HepG2 (cell line): ENCODE data around the gene STEAP3. TPM values are rescaled to one million over a fixed set of nuclear protein-coding genes. Genes with fewer than 3 reads are reported as not detected.

Source experiments
- AKNA ChIP-seq: sonication (generic); formaldehyde crosslinking; IDR thresholded peaks from 2 replicates; pipeline ENCODE4 v1.4.0; 2020; ENCODE audit warnings: missing genetic modification reagents, borderline replicate concordance
- BORCS8-MEF2B ChIP-seq: sonication (generic); formaldehyde crosslinking; IDR thresholded peaks from 2 replicates; pipeline ENCODE4 v1.8.0; 2022; ENCODE audit warnings: mild to moderate bottlenecking, missing genetic modification reagents
- CBX5 ChIP-seq: sonication (generic); formaldehyde crosslinking; IDR thresholded peaks from 2 replicates; pipeline ENCODE4 v1.4.0; 2020; ENCODE audit warnings: missing genetic modification reagents, borderline replicate concordance
- FOXM1 ChIP-seq: sonication (generic); formaldehyde crosslinking; IDR thresholded peaks from 2 replicates; pipeline ENCODE4 v1.5.0; 2020; ENCODE audit warnings: missing genetic modification reagents
- IRF2 ChIP-seq: IDR thresholded peaks from 2 replicates; pipeline ENCODE4 v1.6.1; 2018; ENCODE audit warnings: missing genetic modification reagents, missing compliant biosample characterization
- KDM2A ChIP-seq: sonication (generic); formaldehyde crosslinking; IDR thresholded peaks from 2 replicates; pipeline ENCODE4 v1.4.0; 2020; ENCODE audit warnings: low read depth, missing genetic modification reagents, borderline replicate concordance
- MXD3 ChIP-seq: IDR thresholded peaks from 2 replicates; pipeline ENCODE4 v1.6.1; 2016; ENCODE audit warnings: mild to moderate bottlenecking, missing biosample characterization, missing genetic modification reagents
- PAF1 ChIP-seq: IDR thresholded peaks from 2 replicates; pipeline ENCODE4 v1.6.1; 2016; ENCODE audit warnings: missing genetic modification reagents, missing compliant biosample characterization
- RFXAP ChIP-seq: sonication (generic); formaldehyde crosslinking; IDR thresholded peaks from 2 replicates; pipeline ENCODE4 v1.4.0; 2020; ENCODE audit warnings: missing genetic modification reagents, borderline replicate concordance
- SOX6 ChIP-seq, 2 experiments: fragments of 450-650 bp in 1 of 2; sonication (generic) in 1 of 2; formaldehyde crosslinking in 1 of 2; IDR thresholded peaks; 2 replicates each; pipeline versions ENCODE4 v1.4.0 to v1.6.1; 2017 to 2020; ENCODE audit warnings: antibody characterized with exemption in 1 of 2, mild to moderate bottlenecking in 1 of 2, missing genetic modification reagents in 1 of 2
- SP140L ChIP-seq: sonication (generic); formaldehyde crosslinking; IDR thresholded peaks from 2 replicates; pipeline ENCODE4 v1.4.0; 2020; ENCODE audit warnings: missing genetic modification reagents, borderline replicate concordance
- ZBTB7A ChIP-seq: sonication (generic); formaldehyde crosslinking; IDR thresholded peaks from 2 replicates; pipeline ENCODE4 v1.8.0; 2022; ENCODE audit warnings: mild to moderate bottlenecking, missing genetic modification reagents
- ZMAT3 ChIP-seq: sonication (generic); formaldehyde crosslinking; conservative IDR thresholded peaks from 2 replicates; pipeline ENCODE4 v1.7.0; 2021; ENCODE audit warnings: missing genetic modification reagents
- ZNF441 ChIP-seq: sonication (generic); formaldehyde crosslinking; IDR thresholded peaks from 2 replicates; pipeline ENCODE4 v1.7.0; 2021; ENCODE audit warnings: missing genetic modification reagents, borderline replicate concordance
- ZNF574 ChIP-seq: sonication (generic); formaldehyde crosslinking; IDR thresholded peaks from 2 replicates; pipeline ENCODE4 v1.4.0; 2020; ENCODE audit warnings: missing genetic modification reagents
- ZNF614 ChIP-seq: IDR thresholded peaks from 2 replicates; pipeline ENCODE4 v1.6.1; 2018; ENCODE audit warnings: missing biosample characterization, missing genetic modification reagents, inconsistent platforms, borderline replicate concordance
- ZNF678 ChIP-seq: sonication (generic); formaldehyde crosslinking; IDR thresholded peaks from 2 replicates; pipeline ENCODE4 v1.4.0; 2020; ENCODE audit warnings: mild to moderate bottlenecking, missing genetic modification reagents
- ZNF781 ChIP-seq: sonication (generic); formaldehyde crosslinking; IDR thresholded peaks from 2 replicates; pipeline ENCODE4 v1.5.1; 2020; ENCODE audit warnings: borderline replicate concordance, mild to moderate bottlenecking, missing genetic modification reagents; ENCODE audit errors: not compliant biosample characterization
- ZSCAN25 ChIP-seq: sonication (generic); formaldehyde crosslinking; IDR thresholded peaks from 2 replicates; pipeline ENCODE4 v1.8.0; 2022; ENCODE audit warnings: mild to moderate bottlenecking, missing genetic modification reagents
- polyA plus RNA-seq, 8 experiments: library from polyadenylated mRNA; depleted of rRNA in 3 of 8; stranded (reverse) in 7 of 8; unstranded in 1 of 8; fragments of >200 nt; fragmentation: Illumina TruSeq in 4 of 8; extraction: Trizol in 4 of 8; gene quantifications; 2 replicates each; pipeline versions ENCODE4 v1.2.1 to v1.2.3, GENCODE V29; 2011 to 2016; ENCODE audit warnings: low read depth in 4 of 8, missing spikeins in 1 of 8, mixed read lengths in 1 of 8; ENCODE audit not compliant: insufficient read depth in 1 of 8
- total RNA-seq, 5 experiments: library from RNA; depleted of rRNA; stranded (reverse); fragments of >200 nt; fragmentation: Illumina TruSeq; extraction: Trizol; gene quantifications; 2 replicates each; pipeline ENCODE4 v1.2.3, GENCODE V29; 2016; ENCODE audit warnings: low read depth in 1 of 5

The STEAP3 gene
- total and polyA plus RNA-seq, 2 of the 13 experiments (the other 11 are each of a cell fraction or from before 2014, with no cell fraction given): 7.3 to 21.1 TPM

- TF ChIP-seq AKNA (CRISPR knock-in tag): no peak
- TF ChIP-seq RFXAP (CRISPR knock-in tag): no peak
- no peak for TF ChIP-seq MXD3
- TF ChIP-seq PAF1 (CRISPR knock-in tag): no peak
- no peak for TF ChIP-seq SOX6 (IDR thresholded peaks at IDR 0.05)
- TF ChIP-seq SOX6 (CRISPR knock-in tag; IDR thresholded peaks at IDR 0.05): 0 out of 2 replicates have a peak, but pooled peaks have one; percentile 20
- peak; percentile 31; the same call in 1 of the 2 replicates for TF ChIP-seq ZNF574 (CRISPR knock-in tag)
- no peak for TF ChIP-seq BORCS8-MEF2B
- TF ChIP-seq IRF2 (CRISPR knock-in tag): 0 out of 2 replicates have a peak, but pooled peaks have one; percentile 26
- peak; percentile 73; the same call in 1 of the 2 replicates for TF ChIP-seq KDM2A (CRISPR knock-in tag)
- TF ChIP-seq ZNF614: peak; percentile 58; the same call in 1 of the 2 replicates
- 0 out of 2 replicates have a peak, but pooled peaks have one; percentile 54 for TF ChIP-seq ZMAT3
- TF ChIP-seq CBX5 (CRISPR knock-in tag): 0 out of 2 replicates have a peak, but pooled peaks have one; percentile 51
- TF ChIP-seq SP140L (CRISPR knock-in tag): 0 out of 2 replicates have a peak, but pooled peaks have one; percentile 33
- TF ChIP-seq ZNF678: no peak
- TF ChIP-seq ZNF441 (CRISPR knock-in tag): no peak
- TF ChIP-seq ZSCAN25: no peak
- no peak for TF ChIP-seq FOXM1 (CRISPR knock-in tag)
- TF ChIP-seq ZNF781 (CRISPR knock-in tag): peak; percentile 49
- no peak for TF ChIP-seq ZBTB7A (CRISPR knock-in tag)
Observed at GRCh38 chr2:119290859-119291587, 67.4 kb downstream of the STEAP3 start (continued).
